ENCODE data around the gene ARHGAP6. TPM values are rescaled to one million over a fixed set of nuclear protein-coding genes. Genes with fewer than 3 reads are reported as not detected.

Gene ARHGAP6
- total RNA-seq, 1 donor from 2014 or later, result 3.1 TPM

DNA sequence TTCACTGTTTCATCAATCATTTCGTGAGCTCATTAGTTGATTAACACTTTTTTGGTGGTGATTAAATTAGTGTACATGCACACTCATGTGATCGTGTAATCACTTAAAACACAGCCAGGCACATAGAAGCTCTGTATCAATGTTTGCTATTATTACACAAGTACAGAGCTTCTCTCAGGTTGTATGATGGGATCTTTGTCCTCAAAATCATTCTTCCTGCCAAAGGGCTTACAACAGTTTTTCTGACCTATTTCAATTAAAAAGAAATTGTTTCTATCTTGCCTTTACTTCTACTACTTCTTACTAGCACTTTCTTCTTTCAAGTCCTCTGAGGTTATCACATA, 227.4 kb downstream of the ARHGAP6 start:
- DNase-seq, result no peak
- H3K4me3 ChIP-seq, result no peak overlapping the region
- H3K27ac ChIP-seq (replicated peaks), result peak overlapping the region; percentile 56
- intact Hi-C loops (cut with micrococcal nuclease), result no loop called here
- no peaks in the 10 kb centered on the region for H3K36me3 ChIP-seq
- no peaks in the 10 kb centered on the region for H3K4me1 ChIP-seq
- no peaks in the 10 kb centered on the region for H3K9me3 ChIP-seq (replicated peaks)
- TF ChIP-seq, protein P1, sequence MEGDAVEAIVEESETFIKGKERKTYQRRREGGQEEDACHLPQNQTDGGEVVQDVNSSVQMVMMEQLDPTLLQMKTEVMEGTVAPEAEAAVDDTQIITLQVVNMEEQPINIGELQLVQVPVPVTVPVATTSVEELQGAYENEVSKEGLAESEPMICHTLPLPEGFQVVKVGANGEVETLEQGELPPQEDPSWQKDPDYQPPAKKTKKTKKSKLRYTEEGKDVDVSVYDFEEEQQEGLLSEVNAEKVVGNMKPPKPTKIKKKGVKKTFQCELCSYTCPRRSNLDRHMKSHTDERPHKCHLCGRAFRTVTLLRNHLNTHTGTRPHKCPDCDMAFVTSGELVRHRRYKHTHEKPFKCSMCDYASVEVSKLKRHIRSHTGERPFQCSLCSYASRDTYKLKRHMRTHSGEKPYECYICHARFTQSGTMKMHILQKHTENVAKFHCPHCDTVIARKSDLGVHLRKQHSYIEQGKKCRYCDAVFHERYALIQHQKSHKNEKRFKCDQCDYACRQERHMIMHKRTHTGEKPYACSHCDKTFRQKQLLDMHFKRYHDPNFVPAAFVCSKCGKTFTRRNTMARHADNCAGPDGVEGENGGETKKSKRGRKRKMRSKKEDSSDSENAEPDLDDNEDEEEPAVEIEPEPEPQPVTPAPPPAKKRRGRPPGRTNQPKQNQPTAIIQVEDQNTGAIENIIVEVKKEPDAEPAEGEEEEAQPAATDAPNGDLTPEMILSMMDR (IDR thresholded peaks at IDR 0.05; ENCODE audit: borderline replicate concordance), result no peak
- no peaks in the 10 kb centered on the region for H3K27me3 ChIP-seq (ENCODE audit: low read depth)

DNA sequence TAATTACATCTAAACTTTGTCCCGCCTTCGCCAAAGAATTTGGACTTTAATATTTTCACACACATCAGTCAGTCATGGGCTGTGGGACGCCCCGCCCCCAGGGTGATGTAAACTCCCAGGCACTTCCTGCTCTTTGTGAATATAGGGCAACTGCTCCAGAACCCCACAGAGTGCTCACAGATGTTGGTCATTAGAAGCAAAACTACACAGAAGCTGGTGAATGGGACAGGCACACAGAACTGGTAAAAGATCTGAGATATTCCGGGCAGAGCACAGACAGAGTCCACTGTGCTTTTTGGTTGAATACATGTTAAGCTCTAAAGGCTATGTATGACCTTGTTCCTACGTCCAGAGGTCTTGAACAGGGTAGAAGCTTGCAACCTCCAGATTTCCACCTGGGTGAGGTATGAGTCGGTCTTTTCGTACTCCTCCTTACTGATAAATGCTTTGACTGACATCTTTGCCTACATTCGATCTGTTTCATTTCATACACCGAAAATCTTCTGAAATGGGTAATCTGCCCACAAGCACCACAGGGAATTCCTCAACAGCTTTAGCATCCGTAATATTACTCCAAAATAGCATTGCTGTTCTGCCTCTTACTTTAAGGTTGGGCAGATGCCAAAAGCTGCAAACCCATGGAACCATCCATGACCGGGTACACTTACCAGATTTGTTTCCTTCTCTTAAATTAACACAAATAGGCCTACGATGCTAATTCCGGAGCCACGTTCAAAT, 227.9 kb downstream of the ARHGAP6 start:
- TF ChIP-seq, protein P1 (IDR thresholded peaks at IDR 0.05; ENCODE audit: borderline replicate concordance), result no peak
- H3K27ac ChIP-seq (replicated peaks), result peak overlapping the region; percentile 56
- no peaks in the 10 kb centered on the region for H3K27me3 ChIP-seq (ENCODE audit: low read depth)
- DNase-seq, result peak; percentile 50
- H3K36me3 ChIP-seq, result no peaks in the 10 kb centered on the region
- no peaks in the 10 kb centered on the region for H3K9me3 ChIP-seq (replicated peaks)
- no peaks in the 10 kb centered on the region for H3K4me1 ChIP-seq
- H3K4me3 ChIP-seq, result no peak overlapping the region
- intact Hi-C loops (cut with micrococcal nuclease), result no loop called here

DNA sequence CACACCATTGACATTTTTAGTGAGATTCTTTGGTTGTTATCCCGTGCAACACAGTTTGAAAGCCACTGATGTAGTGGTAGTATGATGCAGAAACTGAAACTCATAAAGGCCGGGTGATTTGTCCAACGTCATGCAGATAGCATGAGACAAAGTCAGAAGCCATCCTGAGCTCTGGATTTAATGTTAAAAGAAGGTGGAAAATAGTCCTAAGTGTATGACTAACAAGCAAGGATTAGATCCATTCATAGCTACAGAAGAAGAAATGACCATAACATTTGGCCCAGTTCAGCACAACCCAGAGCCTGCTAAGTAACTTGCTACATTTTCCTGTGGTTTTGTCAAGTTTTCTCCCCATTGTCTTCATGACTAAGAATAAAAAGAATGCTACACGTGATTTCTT, 230.2 kb downstream of the ARHGAP6 start:
- intact Hi-C loops (cut with micrococcal nuclease), result no loop called here
- no peak overlapping the region for H3K27ac ChIP-seq (replicated peaks)

DNA sequence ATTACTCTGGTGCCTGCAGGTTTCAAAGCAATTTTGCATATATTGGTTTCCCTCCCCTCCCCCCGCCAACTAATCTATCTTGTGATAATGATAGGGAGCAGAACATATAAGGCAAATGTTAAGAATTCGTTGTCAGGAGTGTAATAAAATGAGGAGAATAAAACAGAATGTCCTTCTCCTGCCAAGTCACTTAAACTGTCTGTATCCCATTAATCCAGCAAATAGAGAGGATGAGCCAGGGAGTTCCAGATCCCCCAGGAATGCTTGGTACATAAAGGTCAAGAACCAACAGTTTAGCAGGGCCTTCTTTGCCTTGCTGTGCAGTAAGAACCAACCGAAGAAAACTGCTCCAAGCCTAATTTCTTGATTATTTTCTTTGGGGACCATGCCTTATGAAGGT, 231.1 kb downstream of the ARHGAP6 start:
- Histone ChIP-seq H3K27me3 (ENCODE audit: low read depth) (no peaks in the 10 kb centered on the region), H3K36me3 (no peaks in the 10 kb centered on the region), H3K9me3 (replicated peaks) (no peaks in the 10 kb centered on the region), H3K4me1 (no peaks in the 10 kb centered on the region), H3K27ac (replicated peaks) (no peak overlapping the region), H3K4me3 (no peak overlapping the region)
- no peak for DNase-seq
- TF ChIP-seq, protein P1 (IDR thresholded peaks at IDR 0.05; ENCODE audit: borderline replicate concordance), result no peak
- intact Hi-C loops (cut with micrococcal nuclease), result no loop called here

More for the DNA sequence above, 230.2 kb downstream of the ARHGAP6 start:
- Histone ChIP-seq H3K4me3 (no peak overlapping the region), H3K9me3 (replicated peaks) (no peaks in the 10 kb centered on the region), H3K27me3 (ENCODE audit: low read depth) (no peaks in the 10 kb centered on the region), H3K36me3 (no peaks in the 10 kb centered on the region), H3K4me1 (no peaks in the 10 kb centered on the region)
- TF ChIP-seq, protein P1 (IDR thresholded peaks at IDR 0.05; ENCODE audit: borderline replicate concordance), result no peak
- DNase-seq, result no peak

DNA sequence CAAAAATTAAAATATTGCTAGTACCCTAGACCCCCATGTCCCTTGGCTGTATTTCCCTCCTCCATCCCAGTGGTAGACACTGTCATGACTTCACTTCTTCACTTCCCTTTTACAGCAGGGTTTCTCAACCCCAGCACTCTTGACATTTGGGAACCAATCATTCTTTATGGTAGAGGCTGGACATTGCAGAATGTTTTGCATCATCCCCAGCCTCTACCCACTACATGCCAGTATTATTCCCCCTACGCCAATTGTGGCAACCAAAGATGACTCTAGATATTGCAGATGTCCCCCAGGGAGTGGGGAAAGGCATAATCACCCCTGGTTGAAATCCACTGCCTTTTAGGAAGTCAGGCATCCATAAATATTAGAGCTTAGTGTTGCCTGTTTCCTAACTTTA, 233.9 kb downstream of the ARHGAP6 start:
- TF ChIP-seq, protein P1 (IDR thresholded peaks at IDR 0.05; ENCODE audit: borderline replicate concordance), result no peak
- Histone ChIP-seq H3K4me3 (no peak overlapping the region), H3K9me3 (replicated peaks) (no peaks in the 10 kb centered on the region), H3K4me1 (no peaks in the 10 kb centered on the region), H3K27me3 (ENCODE audit: low read depth) (peaks cover 6% of the 10 kb centered on the region), H3K27ac (replicated peaks) (no peak overlapping the region), H3K36me3 (no peaks in the 10 kb centered on the region)
- DNase-seq, result no peak
- intact Hi-C loops (cut with micrococcal nuclease), result no loop called here
